ENCODE results near the gene NFIA.
"Not testable (repeated sequence)": the region's sequence is repeated elsewhere in the genome, so short reads cannot be mapped to it uniquely, and the experiment has no call there.

Gene NFIA

GRCh38 chr1:61061601-61062000 is 20.8 kb upstream of the NFIA start:
- not testable (repeated sequence) for DNase-seq

- DNase-seq = no peak
Observed at GRCh38 chr1:61064673-61065072, 17.7 kb upstream of the NFIA start.

- DNase-seq = no peak
Observed at GRCh38 chr1:61067446-61068019, 14.8 kb upstream of the NFIA start.

- no peak for DNase-seq
Observed at GRCh38 chr1:61070054-61070453, 12.3 kb upstream of the NFIA start.

- DNase-seq = no peak
Observed at GRCh38 chr1:61071205-61072130, 10.9 kb upstream of the NFIA start.

GRCh38 chr1:61073871-61074270 is 8.5 kb upstream of the NFIA start:
- no peak for DNase-seq

- not testable (repeated sequence) for DNase-seq
Observed at GRCh38 chr1:61075833-61076232, 6.5 kb upstream of the NFIA start.

GRCh38 chr1:61076728-61077675 is 5.4 kb upstream of the NFIA start:
- DNase-seq = peak; percentile 86

GRCh38 chr1:61077676-61078541 is 4.5 kb upstream of the NFIA start:
- DNase-seq = peak; percentile 84

GRCh38 chr1:61078618-61079295 is 3.6 kb upstream of the NFIA start:
- DNase-seq = no peak

- DNase-seq = no peak
Observed at GRCh38 chr1:61079296-61079897, 3.0 kb upstream of the NFIA start.

- DNase-seq = no peak
Observed at GRCh38 chr1:61079898-61080336, 2.4 kb upstream of the NFIA start.

- no peak for DNase-seq
Observed at GRCh38 chr1:61080413-61081143, 1.8 kb upstream of the NFIA start.

GRCh38 chr1:61081144-61081685 is 1.1 kb upstream of the NFIA start:
- DNase-seq = no peak

- DNase-seq = peak; percentile 76
Observed at GRCh38 chr1:61081686-61082310, 563 bp upstream of the NFIA start.

- peak; percentile 59 for DNase-seq
Observed at GRCh38 chr1:61083013-61083806, 849 bp downstream of the NFIA start.

GRCh38 chr1:61083807-61084440 is 1.6 kb downstream of the NFIA start:
- no peak for DNase-seq

- no peak for DNase-seq
Observed at GRCh38 chr1:61084491-61085031, 2.2 kb downstream of the NFIA start.

Measured in activated CD8-positive, alpha-beta memory T cell treated with anti-CD3 and anti-CD28 coated beads, Interleukin-2, amount 50 U/mL, for 48 hours (primary cell).